ENCODE data around the gene SYCE1L.

The SYCE1L gene

GRCh38 chr16:77250400-77250799 is 51.2 kb downstream of the SYCE1L start:
- no peak for DNase-seq (ENCODE audit: low read depth in 3 of 3)
